H1 (cell line): Measurements from ENCODE around the gene CEP350. TPM values are rescaled to one million over a fixed set of nuclear protein-coding genes. Genes with fewer than 3 reads are reported as not detected.

Experiments
- BCL11A ChIP-seq, 2 experiments: IDR thresholded peaks; one replicate each; pipeline ENCODE4 v1.6.1; 2011; ENCODE audit warnings: low read depth in 2 of 2, low read length in 2 of 2, mild to moderate bottlenecking in 2 of 2
- MAFK ChIP-seq: IDR thresholded peaks from 2 replicates; pipeline ENCODE4 v1.6.1; 2012; ENCODE audit warnings: low read depth, mild to moderate bottlenecking, improper control_type of control experiment, low read length
- PHF8 ChIP-seq: fragments of 200-600 bp; sonication (generic); conservative IDR thresholded peaks from 2 replicates; pipeline ENCODE4 v1.7.1; 2012; ENCODE audit warnings: low read depth, mild to moderate bottlenecking, inconsistent platforms, low read length, moderate library complexity
- POLR2A ChIP-seq, 2 experiments: IDR thresholded peaks; 1 replicate in 1 of 2; 2 replicates in 1 of 2; pipeline ENCODE4 v1.6.1; 2011; ENCODE audit warnings: low read depth in 2 of 2, low read length in 2 of 2, mild to moderate bottlenecking in 2 of 2; ENCODE audit errors: control extremely low read depth in 1 of 2
- RXRA ChIP-seq: IDR thresholded peaks from 2 replicates; pipeline ENCODE4 v1.6.1; 2011; ENCODE audit warnings: low read depth, mild to moderate bottlenecking, low read length, moderate library complexity; ENCODE audit not compliant: insufficient read depth
- SRF ChIP-seq: IDR thresholded peaks from 2 replicates; pipeline ENCODE4 v1.6.1; 2011; ENCODE audit warnings: mild to moderate bottlenecking, low read depth, low read length, moderate library complexity
- YY1 ChIP-seq: IDR thresholded peaks from 2 replicates; pipeline ENCODE4 v1.6.1; 2011; ENCODE audit warnings: low read depth, mild to moderate bottlenecking, low read length
- polyA plus RNA-seq, 7 experiments: library from polyadenylated mRNA; depleted of rRNA in 3 of 7; stranded (reverse) in 5 of 7; unstranded in 2 of 7; fragments of >200 nt in 5 of 7; fragments of 200-250 nt in 2 of 7; gene quantifications; 1 replicate in 5 of 7; 2 replicates in 1 of 7; 4 replicates in 1 of 7; pipeline versions ENCODE4 v1.2.1 to v1.2.3, GENCODE V29; 2011 to 2013; ENCODE audit warnings: missing spikeins in 2 of 7, mixed read lengths in 2 of 7
- total RNA-seq: library from RNA; stranded (reverse); fragmentation: NEBNext Ultra II Directional; extraction: Animal tissue kit (Norgen Biotek cat#: 25700); gene quantifications from 2 replicates; pipeline ENCODE4 v1.2.1, GENCODE V29; 2021
- TF ChIP-seq, protein P1 (sequence below): fragments of 300-600 bp; sonication (generic); IDR thresholded peaks from 2 replicates; pipeline ENCODE4 v1.7.1; 2012; ENCODE audit warnings: low read length, moderate library complexity, mild to moderate bottlenecking, inconsistent platforms; ENCODE audit not compliant: insufficient replicate concordance
- TF ChIP-seq, protein P2 (sequence below): IDR thresholded peaks from 2 replicates; pipeline ENCODE4 v1.6.1; 2012; ENCODE audit warnings: inconsistent platforms
- TF ChIP-seq, protein P3 (sequence below): IDR thresholded peaks from 2 replicates; pipeline ENCODE4 v1.6.1; 2012; ENCODE audit warnings: inconsistent platforms

Gene CEP350
- total and polyA plus RNA-seq, 2 of the 8 experiments (the other 6 are each of a cell fraction or from before 2014, with no cell fraction given), result 5.6 to 39.4 TPM

- TF ChIP-seq, protein P1, sequence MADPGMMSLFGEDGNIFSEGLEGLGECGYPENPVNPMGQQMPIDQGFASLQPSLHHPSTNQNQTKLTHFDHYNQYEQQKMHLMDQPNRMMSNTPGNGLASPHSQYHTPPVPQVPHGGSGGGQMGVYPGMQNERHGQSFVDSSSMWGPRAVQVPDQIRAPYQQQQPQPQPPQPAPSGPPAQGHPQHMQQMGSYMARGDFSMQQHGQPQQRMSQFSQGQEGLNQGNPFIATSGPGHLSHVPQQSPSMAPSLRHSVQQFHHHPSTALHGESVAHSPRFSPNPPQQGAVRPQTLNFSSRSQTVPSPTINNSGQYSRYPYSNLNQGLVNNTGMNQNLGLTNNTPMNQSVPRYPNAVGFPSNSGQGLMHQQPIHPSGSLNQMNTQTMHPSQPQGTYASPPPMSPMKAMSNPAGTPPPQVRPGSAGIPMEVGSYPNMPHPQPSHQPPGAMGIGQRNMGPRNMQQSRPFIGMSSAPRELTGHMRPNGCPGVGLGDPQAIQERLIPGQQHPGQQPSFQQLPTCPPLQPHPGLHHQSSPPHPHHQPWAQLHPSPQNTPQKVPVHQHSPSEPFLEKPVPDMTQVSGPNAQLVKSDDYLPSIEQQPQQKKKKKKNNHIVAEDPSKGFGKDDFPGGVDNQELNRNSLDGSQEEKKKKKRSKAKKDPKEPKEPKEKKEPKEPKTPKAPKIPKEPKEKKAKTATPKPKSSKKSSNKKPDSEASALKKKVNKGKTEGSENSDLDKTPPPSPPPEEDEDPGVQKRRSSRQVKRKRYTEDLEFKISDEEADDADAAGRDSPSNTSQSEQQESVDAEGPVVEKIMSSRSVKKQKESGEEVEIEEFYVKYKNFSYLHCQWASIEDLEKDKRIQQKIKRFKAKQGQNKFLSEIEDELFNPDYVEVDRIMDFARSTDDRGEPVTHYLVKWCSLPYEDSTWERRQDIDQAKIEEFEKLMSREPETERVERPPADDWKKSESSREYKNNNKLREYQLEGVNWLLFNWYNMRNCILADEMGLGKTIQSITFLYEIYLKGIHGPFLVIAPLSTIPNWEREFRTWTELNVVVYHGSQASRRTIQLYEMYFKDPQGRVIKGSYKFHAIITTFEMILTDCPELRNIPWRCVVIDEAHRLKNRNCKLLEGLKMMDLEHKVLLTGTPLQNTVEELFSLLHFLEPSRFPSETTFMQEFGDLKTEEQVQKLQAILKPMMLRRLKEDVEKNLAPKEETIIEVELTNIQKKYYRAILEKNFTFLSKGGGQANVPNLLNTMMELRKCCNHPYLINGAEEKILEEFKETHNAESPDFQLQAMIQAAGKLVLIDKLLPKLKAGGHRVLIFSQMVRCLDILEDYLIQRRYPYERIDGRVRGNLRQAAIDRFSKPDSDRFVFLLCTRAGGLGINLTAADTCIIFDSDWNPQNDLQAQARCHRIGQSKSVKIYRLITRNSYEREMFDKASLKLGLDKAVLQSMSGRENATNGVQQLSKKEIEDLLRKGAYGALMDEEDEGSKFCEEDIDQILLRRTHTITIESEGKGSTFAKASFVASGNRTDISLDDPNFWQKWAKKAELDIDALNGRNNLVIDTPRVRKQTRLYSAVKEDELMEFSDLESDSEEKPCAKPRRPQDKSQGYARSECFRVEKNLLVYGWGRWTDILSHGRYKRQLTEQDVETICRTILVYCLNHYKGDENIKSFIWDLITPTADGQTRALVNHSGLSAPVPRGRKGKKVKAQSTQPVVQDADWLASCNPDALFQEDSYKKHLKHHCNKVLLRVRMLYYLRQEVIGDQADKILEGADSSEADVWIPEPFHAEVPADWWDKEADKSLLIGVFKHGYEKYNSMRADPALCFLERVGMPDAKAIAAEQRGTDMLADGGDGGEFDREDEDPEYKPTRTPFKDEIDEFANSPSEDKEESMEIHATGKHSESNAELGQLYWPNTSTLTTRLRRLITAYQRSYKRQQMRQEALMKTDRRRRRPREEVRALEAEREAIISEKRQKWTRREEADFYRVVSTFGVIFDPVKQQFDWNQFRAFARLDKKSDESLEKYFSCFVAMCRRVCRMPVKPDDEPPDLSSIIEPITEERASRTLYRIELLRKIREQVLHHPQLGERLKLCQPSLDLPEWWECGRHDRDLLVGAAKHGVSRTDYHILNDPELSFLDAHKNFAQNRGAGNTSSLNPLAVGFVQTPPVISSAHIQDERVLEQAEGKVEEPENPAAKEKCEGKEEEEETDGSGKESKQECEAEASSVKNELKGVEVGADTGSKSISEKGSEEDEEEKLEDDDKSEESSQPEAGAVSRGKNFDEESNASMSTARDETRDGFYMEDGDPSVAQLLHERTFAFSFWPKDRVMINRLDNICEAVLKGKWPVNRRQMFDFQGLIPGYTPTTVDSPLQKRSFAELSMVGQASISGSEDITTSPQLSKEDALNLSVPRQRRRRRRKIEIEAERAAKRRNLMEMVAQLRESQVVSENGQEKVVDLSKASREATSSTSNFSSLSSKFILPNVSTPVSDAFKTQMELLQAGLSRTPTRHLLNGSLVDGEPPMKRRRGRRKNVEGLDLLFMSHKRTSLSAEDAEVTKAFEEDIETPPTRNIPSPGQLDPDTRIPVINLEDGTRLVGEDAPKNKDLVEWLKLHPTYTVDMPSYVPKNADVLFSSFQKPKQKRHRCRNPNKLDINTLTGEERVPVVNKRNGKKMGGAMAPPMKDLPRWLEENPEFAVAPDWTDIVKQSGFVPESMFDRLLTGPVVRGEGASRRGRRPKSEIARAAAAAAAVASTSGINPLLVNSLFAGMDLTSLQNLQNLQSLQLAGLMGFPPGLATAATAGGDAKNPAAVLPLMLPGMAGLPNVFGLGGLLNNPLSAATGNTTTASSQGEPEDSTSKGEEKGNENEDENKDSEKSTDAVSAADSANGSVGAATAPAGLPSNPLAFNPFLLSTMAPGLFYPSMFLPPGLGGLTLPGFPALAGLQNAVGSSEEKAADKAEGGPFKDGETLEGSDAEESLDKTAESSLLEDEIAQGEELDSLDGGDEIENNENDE, result no peak
- TF ChIP-seq SRF, result no peak
- no peak for TF ChIP-seq YY1
- no peak for TF ChIP-seq POLR2A (IDR thresholded peaks at IDR 0.05; ENCODE audit: control extremely low read depth in 1 of 2, low read depth in 2 of 2, low read length in 2 of 2)
- no peak for TF ChIP-seq RXRA
- no peak for TF ChIP-seq BCL11A (IDR thresholded peaks at IDR 0.05; ENCODE audit: low read depth in 2 of 2, low read length in 2 of 2)
- no peak for TF ChIP-seq PHF8
- TF ChIP-seq, protein P2, sequence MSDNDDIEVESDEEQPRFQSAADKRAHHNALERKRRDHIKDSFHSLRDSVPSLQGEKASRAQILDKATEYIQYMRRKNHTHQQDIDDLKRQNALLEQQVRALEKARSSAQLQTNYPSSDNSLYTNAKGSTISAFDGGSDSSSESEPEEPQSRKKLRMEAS, result no peak
- TF ChIP-seq, protein P3, sequence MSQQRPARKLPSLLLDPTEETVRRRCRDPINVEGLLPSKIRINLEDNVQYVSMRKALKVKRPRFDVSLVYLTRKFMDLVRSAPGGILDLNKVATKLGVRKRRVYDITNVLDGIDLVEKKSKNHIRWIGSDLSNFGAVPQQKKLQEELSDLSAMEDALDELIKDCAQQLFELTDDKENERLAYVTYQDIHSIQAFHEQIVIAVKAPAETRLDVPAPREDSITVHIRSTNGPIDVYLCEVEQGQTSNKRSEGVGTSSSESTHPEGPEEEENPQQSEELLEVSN, result no peak
- no peak for TF ChIP-seq MAFK
- TF ChIP-seq, all 59 proteins: peak for 0
Measured at GRCh38 chr1:180103819-180104218, 149.2 kb downstream of the CEP350 start (continued).
